ENCODE results near the gene ACD.

- TF ChIP-seq TEAD4 (CRISPR knock-in tag; IDR thresholded peaks at IDR 0.05) (no peak), ATF2 (CRISPR knock-in tag; IDR thresholded peaks at IDR 0.05; ENCODE audit: borderline replicate concordance, low read depth) (no peak), ATF3 (CRISPR knock-in tag; conservative IDR thresholded peaks at IDR 0.05) (no peak), MXD4 (CRISPR knock-in tag; IDR thresholded peaks at IDR 0.05; ENCODE audit: borderline replicate concordance) (no peak), CTCF (IDR thresholded peaks at IDR 0.05) (no peak), ZNF138 (CRISPR knock-in tag; conservative IDR thresholded peaks at IDR 0.05) (no peak), ZBTB43 (CRISPR knock-in tag; IDR thresholded peaks at IDR 0.05) (no peak), CREB1 (CRISPR knock-in tag; IDR thresholded peaks at IDR 0.05) (no peak), JUN (CRISPR knock-in tag; IDR thresholded peaks at IDR 0.05) (no peak), FOXJ3 (CRISPR knock-in tag; IDR thresholded peaks at IDR 0.05; ENCODE audit: borderline replicate concordance) (no peak), SMAD3 (CRISPR knock-in tag; IDR thresholded peaks at IDR 0.05; ENCODE audit: borderline replicate concordance) (no peak), PRDM15 (CRISPR knock-in tag; IDR thresholded peaks at IDR 0.05) (no peak), E2F4 (CRISPR knock-in tag; IDR thresholded peaks at IDR 0.05; ENCODE audit: borderline replicate concordance, low read depth) (no peak), PREB (CRISPR knock-in tag; IDR thresholded peaks at IDR 0.05; ENCODE audit: borderline replicate concordance) (no peak)
These were observed 3.3 kb upstream of the ACD start for GRCh38 chr16:67663151-67663876.

Measured in WTC11 (cell line).